Skeletal muscle cell (primary cell): ENCODE data around the gene YBX2.
"Not testable (repeated sequence)": the region's sequence is repeated elsewhere in the genome, so short reads cannot be mapped to it uniquely, and the experiment has no call there.

Experiments used
- DNase-seq: peaks from one replicate; pipeline ENCODE4 v3.0.0-alpha.2; 2010; ENCODE audit warnings: low read depth
- H3K4me3 ChIP-seq: 2 replicates; pipeline ENCODE4 v1.5.1; 2011; ENCODE audit warnings: low read depth, mild to moderate bottlenecking, control low read depth, low read length, moderate library complexity

YBX2 gene

GRCh38 chr17:7294614-7295153 is at the start of gene YBX2:
Gene YBX2 (minus strand): TSS chr17:7294639. CDS start chr17:7294500, 139 bp downstream.
- H3K4me3 ChIP-seq: peak within 1 kb of the TSS; percentile 34
- no peak for DNase-seq

- DNase-seq: no peak
- no peak overlapping the region for H3K4me3 ChIP-seq
Observed at GRCh38 chr17:7343250-7343649, 48.8 kb upstream of the YBX2 start.

GRCh38 chr17:7341842-7342241 is 47.4 kb upstream of the YBX2 start:
- no peak overlapping the region for H3K4me3 ChIP-seq
- no peak for DNase-seq

DNA sequence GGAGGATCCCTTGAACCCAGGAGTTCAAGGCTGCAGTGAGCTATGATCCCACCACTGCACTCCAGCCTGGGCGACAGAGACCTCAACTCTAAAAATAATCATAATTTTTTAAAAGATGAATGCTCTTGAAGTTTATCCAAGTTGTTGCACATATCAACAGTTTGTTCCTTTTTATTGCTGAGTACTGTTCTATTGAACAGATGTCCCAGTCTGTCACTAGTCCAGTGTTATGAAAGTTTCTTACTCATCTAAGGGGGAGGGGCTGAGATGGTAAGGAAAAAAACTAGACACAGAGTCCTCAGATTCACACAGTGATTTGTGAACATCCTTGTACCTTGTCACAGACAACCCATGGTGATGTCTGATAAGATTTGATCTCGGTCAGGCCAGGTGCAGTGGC is 45.7 kb upstream of the YBX2 start:
- no peak for DNase-seq
- no peak overlapping the region for H3K4me3 ChIP-seq

DNA sequence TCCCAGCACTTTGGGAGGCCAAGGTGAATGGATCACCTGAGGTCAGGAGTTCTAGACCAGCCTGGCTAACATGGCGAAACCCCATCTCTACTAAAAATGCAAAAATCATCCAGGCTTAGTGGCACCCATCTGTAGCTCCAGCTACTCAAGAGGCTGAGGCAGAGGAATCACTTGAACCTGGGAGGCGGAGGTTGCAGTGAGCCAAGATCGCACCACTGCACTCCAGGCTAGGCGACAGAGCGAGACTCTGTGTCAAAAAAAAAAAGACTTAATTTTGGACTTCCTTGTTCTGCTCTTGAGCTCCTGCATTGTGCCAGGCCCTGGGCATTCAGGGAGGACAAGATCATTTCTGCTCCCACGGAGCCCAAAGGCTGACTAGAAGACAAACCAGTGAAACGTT is 43.2 kb upstream of the YBX2 start:
- not testable (repeated sequence) for DNase-seq, H3K4me3 ChIP-seq

GRCh38 chr17:7336240-7337175 is 42.1 kb upstream of the YBX2 start, which contains the start of gene ACAP1:
Gene ACAP1 (plus strand): TSS chr17:7336529. CDS start chr17:7336735, 206 bp downstream.
- no peak within 1 kb of the TSS for H3K4me3 ChIP-seq

GRCh38 chr17:7335765-7336164 is 41.3 kb upstream of the YBX2 start:
- H3K4me3 ChIP-seq, DNase-seq: not testable (repeated sequence)

More at GRCh38 chr17:7336240-7337175, 42.1 kb upstream of the YBX2 start, which contains the start of gene ACAP1:
- no peak for DNase-seq

- no peak overlapping the region for H3K4me3 ChIP-seq
- DNase-seq: no peak
Observed at GRCh38 chr17:7334938-7335538, 40.6 kb upstream of the YBX2 start.

DNA sequence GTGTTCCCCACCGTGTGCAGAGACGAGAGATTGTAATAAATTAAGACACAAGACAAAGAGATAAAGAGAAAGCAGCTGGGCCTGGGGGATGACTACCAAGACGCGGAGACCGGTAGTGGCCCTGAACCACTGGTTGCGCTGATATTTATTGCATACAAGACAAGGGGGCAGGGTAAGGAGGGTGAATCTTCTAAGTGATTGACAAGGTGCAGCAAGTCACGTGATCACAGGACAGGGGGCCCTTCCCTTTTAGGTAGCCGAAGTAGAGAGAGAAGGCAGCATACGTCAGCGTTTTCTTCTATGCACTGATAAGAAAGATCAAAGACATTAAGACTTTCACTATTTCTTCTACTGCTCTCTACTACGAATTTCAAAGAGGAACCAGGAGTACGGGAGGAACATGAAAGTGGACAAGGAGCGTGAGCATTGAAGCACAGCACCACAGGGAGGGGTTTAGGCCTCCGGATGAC is 38.2 kb upstream of the YBX2 start:
- H3K4me3 ChIP-seq, DNase-seq: not testable (repeated sequence)

- no peak for DNase-seq
- H3K4me3 ChIP-seq: no peak overlapping the region
Observed at GRCh38 chr17:7332111-7332510, 37.7 kb upstream of the YBX2 start.

- peak overlapping the region; percentile 86 for H3K4me3 ChIP-seq
- no peak for DNase-seq
Observed at GRCh38 chr17:7330638-7331015, 36.2 kb upstream of the YBX2 start.

DNA sequence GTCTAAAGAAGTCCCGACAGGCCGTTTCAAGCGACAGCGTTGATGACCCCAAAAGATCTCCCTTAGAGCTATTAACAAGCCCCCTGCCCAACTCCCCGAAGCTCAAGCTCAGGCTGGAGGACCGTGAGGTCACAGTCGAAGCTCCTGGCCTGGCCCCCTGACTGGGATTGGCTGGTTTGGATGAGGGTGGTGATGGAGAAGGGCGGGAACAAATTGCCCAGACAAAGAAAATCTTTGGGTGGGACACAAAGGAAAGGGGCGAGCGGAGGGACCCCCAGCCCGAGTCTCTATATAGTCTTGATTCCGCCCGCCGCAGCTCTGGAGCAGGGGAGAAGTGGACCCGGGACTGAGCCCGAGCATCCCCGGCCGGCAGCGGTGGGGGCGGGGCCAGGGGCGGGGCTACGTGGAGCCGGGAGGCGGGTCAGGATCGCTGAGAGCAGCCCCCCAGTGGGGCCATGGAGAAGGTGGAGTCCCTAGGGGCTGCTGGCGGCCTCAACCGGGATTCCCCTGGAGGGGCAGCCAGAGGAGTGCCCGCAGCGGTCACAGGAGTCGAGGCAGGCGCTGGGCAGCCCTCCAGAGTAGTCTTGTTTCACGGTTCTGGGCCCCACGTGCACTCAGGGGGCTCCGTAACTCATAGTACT is 35.7 kb upstream of the YBX2 start:
- no peak for DNase-seq
- H3K4me3 ChIP-seq: peak overlapping the region; percentile 86

DNA sequence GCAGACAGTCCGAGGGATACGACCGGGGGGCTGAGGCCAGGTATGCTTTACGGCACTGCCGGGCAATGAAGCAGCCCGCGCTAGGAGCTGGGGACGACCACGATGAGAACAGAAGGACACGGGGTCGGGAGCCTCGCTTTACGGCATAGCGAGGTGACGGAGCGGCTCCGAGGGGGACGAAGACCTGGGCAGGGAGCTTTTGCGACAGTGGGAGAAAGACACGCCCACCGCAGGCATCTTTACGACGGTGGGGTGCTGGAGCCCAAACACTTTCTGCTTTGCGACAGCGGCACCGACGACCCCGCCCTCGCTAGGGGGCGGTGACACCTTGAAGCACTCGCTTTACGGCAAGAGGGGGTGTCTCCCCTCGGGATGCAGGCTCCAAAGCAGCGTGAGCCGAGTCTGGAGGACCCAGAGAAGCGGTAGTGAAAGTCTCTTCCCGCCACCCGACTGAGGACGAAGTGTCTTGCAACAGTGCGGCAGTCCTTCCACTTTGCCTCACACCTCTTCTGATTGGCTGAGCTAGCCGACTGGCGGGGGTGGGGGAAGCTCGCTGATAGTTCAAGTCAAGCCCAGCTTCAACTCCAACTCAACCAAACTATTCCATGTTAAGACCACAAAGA is 35.0 kb upstream of the YBX2 start:
- peak; percentile 99 for DNase-seq
- H3K4me3 ChIP-seq: peak overlapping the region; percentile 86

- DNase-seq: no peak
- H3K4me3 ChIP-seq: peak within 1 kb of the TSS; percentile 86
Observed at GRCh38 chr17:7328840-7329373, 34.5 kb upstream of the YBX2 start, which contains the start of gene NEURL4. Gene NEURL4 (minus strand): TSS chr17:7329335. CDS start chr17:7329312, 23 bp downstream.

DNA sequence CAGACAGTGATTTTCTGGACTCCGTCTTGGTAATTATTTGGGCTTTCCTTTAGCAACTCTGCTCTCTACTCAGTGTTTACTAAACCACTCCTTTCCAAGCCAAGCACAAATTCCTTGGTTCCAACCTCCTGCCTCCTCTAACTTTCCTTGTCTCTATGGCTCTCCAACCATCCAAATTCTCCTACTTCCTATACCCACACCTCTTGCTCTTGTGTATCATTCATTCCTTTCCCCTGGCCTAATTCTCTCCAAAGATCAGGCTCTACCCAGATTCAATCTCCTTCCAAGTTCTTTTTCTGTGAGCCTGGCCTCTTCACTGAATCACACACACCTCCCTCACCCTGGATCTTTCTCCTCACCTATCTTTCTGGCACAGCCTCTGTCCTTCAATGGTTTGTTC is 33.6 kb upstream of the YBX2 start:
- peak overlapping the region; percentile 86 for H3K4me3 ChIP-seq
- DNase-seq: no peak

GRCh38 chr17:7327501-7327900 is 33.1 kb upstream of the YBX2 start:
- no peak overlapping the region for H3K4me3 ChIP-seq
- no peak for DNase-seq

DNA sequence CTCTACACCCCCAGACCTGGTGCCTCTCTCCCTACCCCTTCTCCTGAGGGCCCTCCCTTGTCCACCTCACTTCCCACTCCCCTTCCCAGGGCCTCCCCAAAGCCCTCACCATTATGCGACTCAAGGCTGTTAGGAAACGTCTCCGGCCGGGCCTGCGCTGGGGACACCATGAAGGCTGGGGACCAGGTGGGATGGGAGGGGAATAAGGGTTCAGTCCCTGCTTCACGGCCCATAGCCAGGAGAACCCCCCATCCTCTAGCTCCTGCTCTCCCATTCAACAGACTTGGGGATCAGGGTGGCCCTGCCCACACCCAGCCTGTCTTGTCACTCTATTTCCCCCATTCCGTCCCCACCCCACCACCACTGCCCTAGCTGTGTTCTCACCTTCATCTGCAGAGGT is 32.6 kb upstream of the YBX2 start:
- no peak overlapping the region for H3K4me3 ChIP-seq
- DNase-seq: no peak

DNA sequence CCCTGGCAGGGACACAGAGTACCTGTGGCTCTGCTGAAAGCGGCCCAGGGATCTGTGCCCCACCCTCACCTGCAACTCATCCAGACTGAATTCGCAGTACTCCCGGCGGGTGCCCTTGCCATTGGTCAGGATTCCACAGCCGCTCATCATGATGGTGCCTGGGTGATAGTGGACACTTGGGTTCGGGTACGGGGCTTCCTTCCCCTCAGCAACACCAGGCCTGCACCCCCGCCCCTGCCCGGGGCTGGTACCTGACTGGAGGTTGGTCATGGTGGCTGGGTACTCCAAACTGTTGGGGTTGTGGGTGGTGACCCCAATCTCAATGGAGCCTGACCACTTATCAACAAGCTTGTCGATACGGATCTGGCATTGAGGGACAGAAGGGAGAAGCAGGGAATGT is 31.7 kb upstream of the YBX2 start:
- H3K4me3 ChIP-seq: no peak overlapping the region
- no peak for DNase-seq

GRCh38 chr17:7325031-7325528 is 30.6 kb upstream of the YBX2 start:
- no peak overlapping the region for H3K4me3 ChIP-seq
- no peak for DNase-seq
